CD4-positive, alpha-beta T cell treated with Interleukin-4 for 4 hours (primary cell): Measurements from ENCODE around the gene PLOD2.

Experiments
- DNase-seq: peaks from one replicate; pipeline ENCODE4 v3.0.0-alpha.2; 2020

The PLOD2 gene

DNA sequence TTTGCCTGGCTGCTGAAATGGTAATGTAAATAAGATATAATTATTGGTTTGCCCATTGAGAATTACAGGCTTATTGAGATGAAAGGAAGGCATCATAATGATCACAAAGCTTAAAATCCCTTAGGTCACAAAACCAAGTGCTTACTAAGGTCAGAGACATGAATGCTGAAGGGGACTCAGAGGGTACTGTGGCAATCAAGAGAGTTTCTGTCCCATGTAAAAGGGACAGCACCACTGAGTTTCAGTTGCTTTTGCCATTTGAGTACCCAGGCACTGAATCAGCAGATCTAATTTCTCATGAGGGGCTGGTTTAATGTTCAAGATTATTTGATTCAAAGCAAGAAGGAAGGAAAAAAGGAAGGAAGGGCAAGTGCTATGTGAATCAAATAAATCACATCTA lies 127.0 kb downstream of the PLOD2 start:
- no peak for DNase-seq

DNA sequence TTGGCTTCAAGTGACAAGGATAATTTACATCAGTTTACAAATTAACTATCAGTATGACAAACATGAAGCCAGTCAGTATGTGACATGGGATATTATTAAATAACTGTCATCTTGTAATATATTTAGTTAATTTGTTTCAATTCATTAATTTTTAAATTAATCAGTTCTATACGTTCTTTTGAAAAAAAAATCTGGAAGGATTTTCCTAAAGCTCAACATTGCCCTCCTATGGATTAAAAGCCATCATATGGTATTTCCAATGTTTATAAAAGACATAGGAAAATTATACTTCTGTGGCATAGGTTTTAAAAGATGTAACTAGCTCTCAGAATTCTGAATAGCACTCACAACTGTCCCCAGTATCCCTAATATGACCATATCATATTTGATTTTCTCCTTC lies 134.4 kb downstream of the PLOD2 start:
- DNase-seq = no peak

DNA sequence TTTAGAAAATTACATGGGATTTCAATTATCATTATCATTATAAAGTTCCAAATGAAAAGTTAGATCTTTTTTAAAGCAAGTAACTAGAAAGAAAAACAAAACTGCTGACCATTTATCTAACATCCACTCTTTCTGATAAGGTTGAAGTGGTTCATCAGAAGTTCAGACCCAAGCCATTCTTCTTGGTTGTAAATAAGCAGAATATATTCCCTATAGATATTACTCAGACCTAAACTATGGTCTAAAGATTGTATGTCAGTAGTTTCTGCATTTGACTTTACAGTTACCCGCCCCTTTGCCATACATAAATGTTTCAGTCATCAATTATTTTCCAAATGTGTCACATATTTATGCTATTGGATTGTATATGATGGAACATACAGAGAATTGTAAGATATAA lies 136.7 kb downstream of the PLOD2 start:
- DNase-seq = no peak

DNA sequence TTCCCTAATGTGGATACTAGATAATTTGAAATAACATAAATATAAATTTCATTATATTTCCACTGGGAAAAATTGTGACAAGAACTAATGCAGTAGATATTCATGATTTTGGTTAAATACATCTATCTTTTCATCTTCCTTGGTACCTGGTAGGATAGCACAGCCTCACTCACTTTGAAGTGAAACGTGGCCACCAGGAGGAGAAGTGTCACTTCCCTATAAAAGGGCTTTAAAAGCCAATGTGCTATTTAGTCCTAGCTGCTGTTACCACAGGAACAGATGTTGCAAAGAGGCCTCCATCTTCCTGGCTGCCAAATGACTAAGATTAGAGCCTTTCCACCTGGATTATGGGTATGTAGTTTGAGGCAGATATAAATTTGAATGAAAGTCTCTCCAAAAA lies 140.0 kb downstream of the PLOD2 start:
- DNase-seq = no peak

DNA sequence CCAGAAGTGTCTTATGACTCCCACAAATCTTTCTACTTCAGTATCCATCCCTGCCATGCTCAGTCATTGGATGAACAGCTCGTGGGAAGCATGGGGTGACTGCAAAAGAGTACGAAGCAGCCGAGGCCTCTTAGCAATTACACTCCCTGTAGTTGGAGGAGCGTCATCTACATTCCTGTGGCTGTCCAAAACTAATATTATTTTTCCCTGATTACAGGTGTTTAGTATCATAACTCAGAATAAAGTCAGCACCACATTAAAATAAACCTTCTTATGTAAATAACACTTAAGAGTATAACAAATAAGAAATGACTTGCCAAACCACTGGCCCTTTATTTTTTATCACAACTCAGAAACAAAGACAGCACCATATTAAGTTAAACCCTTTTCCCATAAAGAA lies 141.5 kb downstream of the PLOD2 start:
- DNase-seq = no peak
